Measurements from ENCODE around the gene HOXC12.

The HOXC12 gene

DNA sequence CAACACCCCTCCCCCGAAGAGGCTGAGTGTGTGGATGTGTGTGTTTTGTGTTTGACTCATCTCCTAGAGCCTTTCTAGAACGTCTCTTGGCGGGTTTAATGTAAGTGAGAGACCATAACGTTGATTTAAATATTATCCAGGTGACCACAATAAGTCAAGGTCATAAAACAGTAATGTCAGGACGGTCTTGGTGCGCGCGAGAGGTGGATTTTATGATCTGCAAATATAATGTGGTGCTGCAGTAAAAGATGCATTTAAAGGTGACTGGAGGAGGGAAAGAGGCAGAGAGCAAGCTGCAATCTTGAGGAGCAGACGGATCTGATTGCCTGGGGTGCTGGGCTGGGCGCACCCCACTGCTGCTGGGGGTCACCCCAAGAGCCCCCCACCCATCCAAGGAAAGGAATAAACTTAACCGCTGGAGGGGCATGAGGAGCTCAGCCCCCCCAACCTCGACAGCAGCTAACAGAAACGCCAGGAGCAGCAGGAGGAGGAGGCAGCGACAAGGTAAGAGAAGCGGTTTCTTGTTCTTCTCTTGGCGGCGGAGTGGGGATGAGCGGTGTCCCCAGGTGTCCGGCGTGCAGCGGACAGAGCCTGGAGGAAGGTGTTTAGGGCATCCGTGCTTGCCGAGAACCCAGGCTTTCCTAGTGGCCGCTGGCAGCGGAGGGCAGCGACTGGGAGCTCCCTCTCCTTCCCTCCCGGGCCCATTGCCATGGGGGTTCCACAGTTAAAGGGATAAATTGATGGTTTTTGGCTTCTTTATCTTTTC, 35.8 kb downstream of the HOXC12 start:
- no peak overlapping the region for H3K4me3 Mint-ChIP-seq
- no peaks in the 10 kb centered on the region for H3K36me3 Mint-ChIP-seq
- no peak overlapping the region for H3K27ac Mint-ChIP-seq
- H3K4me1 Mint-ChIP-seq: peaks cover 45% of the 10 kb centered on the region
- H3K9me3 Mint-ChIP-seq: no peaks in the 10 kb centered on the region
- H3K27me3 Mint-ChIP-seq: peaks cover 85% of the 10 kb centered on the region

- no peaks in the 10 kb centered on the region for H3K36me3 Mint-ChIP-seq
- H3K27me3 Mint-ChIP-seq: peaks cover 82% of the 10 kb centered on the region
- no peaks in the 10 kb centered on the region for H3K9me3 Mint-ChIP-seq
- no peak overlapping the region for H3K4me3 Mint-ChIP-seq
- peak overlapping the region; percentile 23 for H3K27ac Mint-ChIP-seq
- peaks cover 48% of the 10 kb centered on the region for H3K4me1 Mint-ChIP-seq
Measured at GRCh38 chr12:53991077-53991460, 36.4 kb downstream of the HOXC12 start.

GRCh38 chr12:53992377-53992889, 37.7 kb downstream of the HOXC12 start:
- Mint-ChIP-seq H3K27me3 (peaks cover 78% of the 10 kb centered on the region), H3K36me3 (no peaks in the 10 kb centered on the region), H3K4me3 (no peak overlapping the region), H3K9me3 (no peaks in the 10 kb centered on the region), H3K27ac (no peak overlapping the region), H3K4me1 (peaks cover 47% of the 10 kb centered on the region)

- H3K27ac Mint-ChIP-seq: peak overlapping the region; percentile 32
- H3K36me3 Mint-ChIP-seq: no peaks in the 10 kb centered on the region
- H3K27me3 Mint-ChIP-seq: peaks cover 78% of the 10 kb centered on the region
- peaks cover 54% of the 10 kb centered on the region for H3K4me1 Mint-ChIP-seq
- peak overlapping the region; percentile 39 for H3K4me3 Mint-ChIP-seq
- H3K9me3 Mint-ChIP-seq: no peaks in the 10 kb centered on the region
Measured at GRCh38 chr12:53993162-53994008, 38.7 kb downstream of the HOXC12 start.

GRCh38 chr12:53994009-53994263, 39.2 kb downstream of the HOXC12 start:
- H3K4me3 Mint-ChIP-seq: peak overlapping the region; percentile 39
- H3K36me3 Mint-ChIP-seq: no peaks in the 10 kb centered on the region
- H3K4me1 Mint-ChIP-seq: peaks cover 57% of the 10 kb centered on the region
- peak overlapping the region; percentile 12 for H3K27ac Mint-ChIP-seq
- peaks cover 78% of the 10 kb centered on the region for H3K27me3 Mint-ChIP-seq
- H3K9me3 Mint-ChIP-seq: no peaks in the 10 kb centered on the region

DNA sequence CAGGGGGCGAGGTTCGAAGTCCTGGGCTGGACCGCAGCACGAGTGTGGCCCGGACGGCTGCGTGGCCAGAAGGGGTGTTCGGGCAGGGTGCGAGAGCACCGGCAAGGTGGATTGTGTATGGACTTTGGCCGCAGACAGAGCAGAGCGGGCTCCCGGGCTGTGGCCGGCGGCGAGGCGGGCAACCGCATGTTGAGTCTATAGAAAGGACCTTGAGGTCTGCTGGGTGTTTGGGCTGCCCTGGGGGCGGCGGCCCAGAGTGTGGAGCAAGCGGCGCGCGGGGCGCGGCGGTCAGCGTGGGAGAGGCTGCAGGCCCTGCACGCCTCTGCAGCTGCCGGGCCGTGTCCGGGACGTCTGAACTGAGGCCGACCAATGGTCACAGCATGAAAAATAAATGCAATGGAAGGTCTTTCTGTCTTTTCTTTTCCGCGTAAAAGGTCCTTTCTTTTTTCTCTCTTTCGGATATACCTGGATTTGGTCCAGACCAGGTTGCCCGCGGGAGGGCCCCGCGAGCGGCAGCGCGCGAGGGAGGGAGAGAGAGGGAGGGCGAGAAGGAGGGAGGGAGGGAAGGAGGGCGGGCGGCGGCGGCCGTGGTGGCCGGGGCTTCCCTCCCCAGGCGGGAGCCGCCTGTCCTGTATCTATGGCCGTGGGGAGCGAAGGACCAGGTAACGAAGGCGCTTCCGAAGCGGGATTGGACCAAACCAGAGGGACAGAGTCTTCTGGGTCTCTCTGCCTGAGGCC, 39.7 kb downstream of the HOXC12 start:
- Mint-ChIP-seq H3K4me1 (peaks cover 53% of the 10 kb centered on the region), H3K27me3 (peaks cover 75% of the 10 kb centered on the region), H3K9me3 (no peaks in the 10 kb centered on the region), H3K27ac (peak overlapping the region; percentile 30), H3K4me3 (peak overlapping the region; percentile 87), H3K36me3 (no peaks in the 10 kb centered on the region)

GRCh38 chr12:53995002-53995377, 40.3 kb downstream of the HOXC12 start:
- peak overlapping the region; percentile 30 for H3K27ac Mint-ChIP-seq
- peaks cover 53% of the 10 kb centered on the region for H3K4me1 Mint-ChIP-seq
- H3K9me3 Mint-ChIP-seq: no peaks in the 10 kb centered on the region
- peak overlapping the region; percentile 87 for H3K4me3 Mint-ChIP-seq
- no peaks in the 10 kb centered on the region for H3K36me3 Mint-ChIP-seq
- peaks cover 71% of the 10 kb centered on the region for H3K27me3 Mint-ChIP-seq

GRCh38 chr12:53995378-53996239, 40.9 kb downstream of the HOXC12 start:
- Mint-ChIP-seq H3K9me3 (no peaks in the 10 kb centered on the region), H3K27me3 (peaks cover 67% of the 10 kb centered on the region), H3K36me3 (no peaks in the 10 kb centered on the region), H3K4me1 (peaks cover 49% of the 10 kb centered on the region), H3K27ac (no peak overlapping the region), H3K4me3 (peak overlapping the region; percentile 87)

- peak overlapping the region; percentile 87 for H3K4me3 Mint-ChIP-seq
- H3K9me3 Mint-ChIP-seq: no peaks in the 10 kb centered on the region
- H3K36me3 Mint-ChIP-seq: no peaks in the 10 kb centered on the region
- no peak overlapping the region for H3K27ac Mint-ChIP-seq
- H3K4me1 Mint-ChIP-seq: peaks cover 49% of the 10 kb centered on the region
- peaks cover 67% of the 10 kb centered on the region for H3K27me3 Mint-ChIP-seq
Measured at GRCh38 chr12:53996240-53997203, 41.8 kb downstream of the HOXC12 start.

DNA sequence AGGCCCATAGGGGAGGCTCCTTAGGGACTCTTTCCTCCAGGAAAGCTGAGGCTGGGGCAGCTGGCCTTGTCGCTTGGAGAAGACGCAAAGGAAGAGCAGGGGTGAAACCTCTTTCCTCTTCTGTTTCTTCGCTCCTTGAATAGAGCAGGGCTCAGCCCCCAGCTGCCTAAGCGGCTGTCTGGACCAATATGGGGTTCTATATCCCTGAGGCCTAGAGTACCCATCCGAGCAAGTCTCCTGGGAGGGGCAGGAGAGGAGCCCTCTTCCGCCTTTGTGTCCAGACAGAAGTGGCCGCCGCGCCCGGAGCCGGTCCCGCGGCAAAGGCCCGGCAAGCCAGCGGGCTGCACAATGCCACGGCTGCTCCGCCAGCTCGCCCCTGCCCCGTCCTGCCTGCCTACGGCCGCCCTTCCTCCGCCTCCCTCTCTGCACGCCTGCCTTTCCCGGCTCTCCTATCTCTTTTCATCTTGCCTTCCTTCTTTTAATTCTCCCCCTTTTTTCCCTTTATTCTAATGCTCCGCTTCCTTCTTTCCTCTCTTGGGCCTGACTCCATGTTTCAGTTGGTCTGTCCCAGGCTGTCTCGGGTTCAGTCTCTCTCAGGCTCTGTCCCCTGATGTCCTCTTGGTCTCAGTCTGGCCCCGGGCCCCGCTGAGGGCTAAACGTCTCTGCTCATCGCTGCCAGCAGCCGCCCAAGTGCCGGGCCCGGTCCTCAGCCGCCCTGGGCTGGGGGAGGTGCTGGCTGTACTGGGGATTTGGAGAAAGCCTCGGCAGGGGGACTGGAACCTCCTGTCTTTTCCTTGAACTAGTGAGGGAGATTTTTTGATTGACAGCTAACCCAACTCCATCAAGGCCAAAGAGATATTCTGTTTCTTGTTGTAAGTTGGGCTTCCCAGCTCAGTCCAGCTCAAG, 42.8 kb downstream of the HOXC12 start:
- H3K4me3 Mint-ChIP-seq: no peak overlapping the region

GRCh38 chr12:53998110-53998899, 43.6 kb downstream of the HOXC12 start:
- peak overlapping the region; percentile 30 for H3K27ac Mint-ChIP-seq

More for the DNA sequence above, 42.8 kb downstream of the HOXC12 start:
- H3K9me3 Mint-ChIP-seq: no peaks in the 10 kb centered on the region
- H3K4me1 Mint-ChIP-seq: peaks cover 49% of the 10 kb centered on the region
- H3K27ac Mint-ChIP-seq: no peak overlapping the region
- H3K36me3 Mint-ChIP-seq: no peaks in the 10 kb centered on the region
- H3K27me3 Mint-ChIP-seq: peaks cover 66% of the 10 kb centered on the region

GRCh38 chr12:53998900-53999236, 44.2 kb downstream of the HOXC12 start:
- Mint-ChIP-seq H3K4me1 (peaks cover 48% of the 10 kb centered on the region), H3K9me3 (no peaks in the 10 kb centered on the region), H3K27ac (no peak overlapping the region), H3K4me3 (no peak overlapping the region), H3K36me3 (no peaks in the 10 kb centered on the region), H3K27me3 (peaks cover 68% of the 10 kb centered on the region)

More at GRCh38 chr12:53998110-53998899, 43.6 kb downstream of the HOXC12 start:
- Mint-ChIP-seq H3K4me3 (no peak overlapping the region), H3K27me3 (peaks cover 68% of the 10 kb centered on the region), H3K9me3 (no peaks in the 10 kb centered on the region), H3K36me3 (no peaks in the 10 kb centered on the region), H3K4me1 (peaks cover 49% of the 10 kb centered on the region)

Measured in activated naive CD4-positive, alpha-beta T cell treated with anti-CD3 and anti-CD28 coated beads, Interleukin-2, amount 50 U/mL, for 24 hours (primary cell).